HEK293 (cell line): ENCODE results near the gene MRRF.

Source experiments
- CTCF ChIA-PET: fragments of 350-600 bp; formaldehyde crosslinking; extraction: SDS; loops from one replicate; lab custom pipeline; 2021; ENCODE audit warnings: antibody characterized with exemption; lab: Yijun Ruan, JAX
- POLR2A ChIA-PET: fragments of 300-600 bp; formaldehyde crosslinking; extraction: SDS; loops from one replicate; lab custom pipeline; 2020; ENCODE audit warnings: antibody characterized with exemption, inconsistent platforms; lab: Yijun Ruan, JAX
- H3K27ac ChIP-seq: fragments of 200-500 bp; sonication (Bioruptor generic); 2 replicates; pipeline ENCODE4 v1.5.1; 2014; ENCODE audit warnings: low read depth, low read length, control low read depth, inconsistent platforms; ENCODE audit errors: extremely low read depth
- H3K36me3 ChIP-seq, 2 experiments: fragments of 200-500 bp in 1 of 2; sonication (Bioruptor generic) in 1 of 2; 1 replicate in 1 of 2; 2 replicates in 1 of 2; pipeline ENCODE4 v1.5.1; 2014 to 2017; ENCODE audit warnings: inconsistent platforms in 2 of 2, low read length in 2 of 2; ENCODE audit not compliant: control insufficient read depth in 2 of 2, insufficient read depth in 1 of 2
- H3K4me1 ChIP-seq: fragments of 200-500 bp; sonication (Bioruptor generic); 2 replicates; pipeline ENCODE4 v1.5.1; 2014; ENCODE audit warnings: mild to moderate bottlenecking, low read length, inconsistent platforms; ENCODE audit not compliant: control insufficient read depth, insufficient read depth
- H3K4me3 ChIP-seq: 2 replicates; pipeline ENCODE4 v1.5.1; 2011; ENCODE audit warnings: low read depth, mild to moderate bottlenecking, control low read depth, low read length, moderate library complexity
- H3K9me3 ChIP-seq: fragments of 200-500 bp; sonication (Bioruptor generic); 2 replicates; pipeline ENCODE4 v1.5.1; 2014; ENCODE audit warnings: low read depth, low read length, inconsistent platforms; ENCODE audit not compliant: control insufficient read depth, insufficient read depth
- CTCF ChIP-seq: fragments of 450-650 bp; formaldehyde crosslinking; IDR thresholded peaks from 2 replicates; pipeline ENCODE4 v1.5.1; 2016; ENCODE audit warnings: missing biosample characterization, missing genetic modification characterization
- GLI4 ChIP-seq: fragments of 450-650 bp; formaldehyde crosslinking; IDR thresholded peaks from 2 replicates; pipeline ENCODE4 v1.5.1; 2016; ENCODE audit warnings: missing biosample characterization, missing genetic modification characterization
- GLIS2 ChIP-seq: fragments of 450-650 bp; formaldehyde crosslinking; IDR thresholded peaks from 2 replicates; pipeline ENCODE4 v1.5.1; 2016; ENCODE audit warnings: missing biosample characterization, missing genetic modification characterization
- WT1 ChIP-seq: fragments of 450-650 bp; formaldehyde crosslinking; IDR thresholded peaks from 2 replicates; pipeline ENCODE4 v1.5.1; 2016; ENCODE audit warnings: missing biosample characterization, missing genetic modification characterization
- ZBTB11 ChIP-seq: fragments of 450-650 bp; formaldehyde crosslinking; conservative IDR thresholded peaks from 2 replicates; pipeline ENCODE4 v1.5.1; 2016; ENCODE audit warnings: low read depth, missing biosample characterization, missing genetic modification characterization
- ZEB2 ChIP-seq: fragments of 450-650 bp; formaldehyde crosslinking; IDR thresholded peaks from 2 replicates; pipeline ENCODE4 v1.5.1; 2016; ENCODE audit warnings: missing biosample characterization, missing genetic modification characterization
- ZFHX2 ChIP-seq: fragments of 450-650 bp; formaldehyde crosslinking; conservative IDR thresholded peaks from 2 replicates; pipeline ENCODE4 v1.5.1; 2016; ENCODE audit warnings: missing biosample characterization, missing genetic modification characterization
- ZNF114 ChIP-seq: fragments of 450-650 bp; formaldehyde crosslinking; IDR thresholded peaks from 2 replicates; pipeline ENCODE4 v1.5.0; 2017; ENCODE audit warnings: missing biosample characterization, missing genetic modification characterization
- ZNF221 ChIP-seq: fragments of 450-650 bp; formaldehyde crosslinking; IDR thresholded peaks from 2 replicates; pipeline ENCODE4 v1.5.1; 2017; ENCODE audit warnings: missing biosample characterization, missing genetic modification characterization, borderline replicate concordance
- ZNF223 ChIP-seq: fragments of 450-650 bp; formaldehyde crosslinking; IDR thresholded peaks from 2 replicates; pipeline ENCODE4 v1.5.1; 2016; ENCODE audit warnings: missing biosample characterization, missing genetic modification characterization
- ZNF341 ChIP-seq: fragments of 450-650 bp; formaldehyde crosslinking; IDR thresholded peaks from 2 replicates; pipeline ENCODE4; 2016; ENCODE audit warnings: low read depth, missing biosample characterization, missing genetic modification characterization
- ZNF426 ChIP-seq: fragments of 450-650 bp; formaldehyde crosslinking; IDR thresholded peaks from 2 replicates; pipeline ENCODE4 v1.5.1; 2017; ENCODE audit warnings: missing biosample characterization, missing genetic modification characterization, mild to moderate bottlenecking, inconsistent platforms, moderate library complexity
- ZNF501 ChIP-seq: fragments of 450-650 bp; formaldehyde crosslinking; IDR thresholded peaks from 2 replicates; pipeline ENCODE4 v1.5.1; 2016; ENCODE audit warnings: missing biosample characterization, missing genetic modification characterization
- ZNF529 ChIP-seq: fragments of 450-650 bp; formaldehyde crosslinking; IDR thresholded peaks from 2 replicates; pipeline ENCODE4 v1.5.1; 2017; ENCODE audit warnings: missing genetic modification characterization, missing biosample characterization; ENCODE audit not compliant: insufficient replicate concordance
- ZNF777 ChIP-seq: fragments of 450-650 bp; formaldehyde crosslinking; IDR thresholded peaks from 2 replicates; pipeline ENCODE4 v1.5.1; 2017; ENCODE audit warnings: missing biosample characterization, missing genetic modification characterization, borderline replicate concordance
- TF ChIP-seq, protein P1 (sequence below): fragments of 450-650 bp; formaldehyde crosslinking; IDR thresholded peaks from 2 replicates; pipeline ENCODE4 v1.5.1; 2017; ENCODE audit warnings: missing biosample characterization, missing genetic modification characterization

Gene MRRF

GRCh38 chr9:122370869-122371755, 106.4 kb downstream of the MRRF start, which contains the start of gene PTGS1:
Gene PTGS1 (plus strand): TSS chr9:122371024. CDS start chr9:122371085, 61 bp downstream.
- POLR2A ChIA-PET = no interaction called here
- TF ChIP-seq ZNF501 (tag by site-specific recombination) = no peak
- TF ChIP-seq CTCF (tag by site-specific recombination) = no peak
- TF ChIP-seq WT1 (tag by site-specific recombination) = no peak
- no peaks in the 10 kb centered on the region for H3K36me3 ChIP-seq
- CTCF ChIA-PET = interaction anchor here (0.6 to 1.2 kb wide), 2 partner anchors 11 to 440 kb away, joined by 3 to 4 read pairs; no protein-coding TSS in a partner anchor
- no peak within 1 kb of the TSS for H3K27ac ChIP-seq
- no peak within 1 kb of the TSS for H3K4me3 ChIP-seq
- no peaks in the 10 kb centered on the region for H3K4me1 ChIP-seq
- no peaks in the 10 kb centered on the region for H3K9me3 ChIP-seq

DNA sequence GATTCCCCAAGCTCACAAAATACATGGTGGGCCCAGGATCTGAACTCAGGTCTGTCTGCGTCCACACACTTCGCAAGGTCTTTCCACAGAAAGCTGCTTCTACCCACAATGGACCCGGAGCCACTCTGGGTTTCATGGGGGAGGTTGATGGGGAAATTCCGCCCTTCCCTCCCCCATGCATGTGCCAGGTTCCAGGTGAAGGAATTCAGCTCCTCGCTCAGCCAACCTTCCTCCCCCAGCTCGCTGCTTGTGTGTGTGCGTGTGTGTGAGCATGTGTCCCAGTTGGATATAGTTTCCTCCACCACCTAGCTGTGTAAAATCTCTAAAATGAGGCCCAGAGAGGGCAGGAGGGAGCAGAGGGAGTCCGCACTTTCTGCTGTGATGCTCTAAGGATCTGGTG, 107.2 kb downstream of the MRRF start:
- TF ChIP-seq ZNF223 (tag by site-specific recombination) (no peak), ZNF777 (tag by site-specific recombination) (no peak)
- TF ChIP-seq, protein P1, sequence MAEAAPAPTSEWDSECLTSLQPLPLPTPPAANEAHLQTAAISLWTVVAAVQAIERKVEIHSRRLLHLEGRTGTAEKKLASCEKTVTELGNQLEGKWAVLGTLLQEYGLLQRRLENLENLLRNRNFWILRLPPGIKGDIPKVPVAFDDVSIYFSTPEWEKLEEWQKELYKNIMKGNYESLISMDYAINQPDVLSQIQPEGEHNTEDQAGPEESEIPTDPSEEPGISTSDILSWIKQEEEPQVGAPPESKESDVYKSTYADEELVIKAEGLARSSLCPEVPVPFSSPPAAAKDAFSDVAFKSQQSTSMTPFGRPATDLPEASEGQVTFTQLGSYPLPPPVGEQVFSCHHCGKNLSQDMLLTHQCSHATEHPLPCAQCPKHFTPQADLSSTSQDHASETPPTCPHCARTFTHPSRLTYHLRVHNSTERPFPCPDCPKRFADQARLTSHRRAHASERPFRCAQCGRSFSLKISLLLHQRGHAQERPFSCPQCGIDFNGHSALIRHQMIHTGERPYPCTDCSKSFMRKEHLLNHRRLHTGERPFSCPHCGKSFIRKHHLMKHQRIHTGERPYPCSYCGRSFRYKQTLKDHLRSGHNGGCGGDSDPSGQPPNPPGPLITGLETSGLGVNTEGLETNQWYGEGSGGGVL (tag by site-specific recombination) = no peak
- Histone ChIP-seq H3K27ac (no peak overlapping the region), H3K4me1 (no peaks in the 10 kb centered on the region), H3K36me3 (no peaks in the 10 kb centered on the region), H3K9me3 (no peaks in the 10 kb centered on the region), H3K4me3 (no peak overlapping the region)
- POLR2A ChIA-PET = no interaction called here
- CTCF ChIA-PET = interaction anchor here (1.3 kb wide), 1 partner anchor 21 kb away, joined by 5 read pairs; no protein-coding TSS in a partner anchor

GRCh38 chr9:122372856-122373845, 108.5 kb downstream of the MRRF start:
- H3K27ac ChIP-seq = no peak overlapping the region
- CTCF ChIA-PET = interaction anchor here (0.6 to 1.3 kb wide), 2 partner anchors 22 to 979 kb away, joined by 4 to 5 read pairs; no protein-coding TSS in a partner anchor
- POLR2A ChIA-PET = no interaction called here
- TF ChIP-seq ZNF114 (no peak), ZNF529 (tag by site-specific recombination) (no peak)
- H3K4me3 ChIP-seq = no peak overlapping the region
- no peaks in the 10 kb centered on the region for H3K4me1 ChIP-seq
- no peaks in the 10 kb centered on the region for H3K9me3 ChIP-seq
- no peaks in the 10 kb centered on the region for H3K36me3 ChIP-seq

GRCh38 chr9:122374885-122375420, 110.3 kb downstream of the MRRF start:
- CTCF ChIA-PET = interaction anchor here (0.6 kb wide), 1 partner anchor 17 kb away, joined by 3 read pairs; no protein-coding TSS in a partner anchor
- H3K36me3 ChIP-seq = no peaks in the 10 kb centered on the region
- H3K9me3 ChIP-seq = no peaks in the 10 kb centered on the region
- H3K4me1 ChIP-seq = no peaks in the 10 kb centered on the region
- POLR2A ChIA-PET = no interaction called here
- H3K4me3 ChIP-seq = no peak overlapping the region
- H3K27ac ChIP-seq = no peak overlapping the region
- TF ChIP-seq ZBTB11 (tag by site-specific recombination) (no peak), GLI4 (tag by site-specific recombination) (no peak), ZNF777 (tag by site-specific recombination) (no peak), ZEB2 (tag by site-specific recombination) (no peak), ZNF426 (tag by site-specific recombination) (no peak), GLIS2 (0 out of 2 replicates have a peak, but pooled peaks have one; percentile 20), ZFHX2 (tag by site-specific recombination) (peak; percentile 23; the same call in 1 of the 2 replicates), ZNF341 (tag by site-specific recombination) (peak; percentile 92), ZNF221 (no peak)
